GM12878 (cell line): ENCODE measurements around the gene HDDC3. TPM values are rescaled to one million over a fixed set of nuclear protein-coding genes. Genes with fewer than 3 reads are reported as not detected.

Experiments used
- BRCA1 ChIP-seq: IDR thresholded peaks from 2 replicates; pipeline ENCODE4 v1.6.1; 2011; ENCODE audit warnings: low read depth, low read length, improper control_type of control experiment
- FOXK2 ChIP-seq: fragments of 450-650 bp; IDR thresholded peaks from 2 replicates; pipeline ENCODE4 v1.6.1; 2017; ENCODE audit warnings: mild to moderate bottlenecking, moderate library complexity
- HDAC2 ChIP-seq: fragments of 200-600 bp; sonication (generic); IDR thresholded peaks from 2 replicates; pipeline ENCODE4 v1.6.1; 2017
- HDGF ChIP-seq: fragments of 450-650 bp; IDR thresholded peaks from 2 replicates; pipeline ENCODE4 v1.6.1; 2016; ENCODE audit warnings: antibody characterized with exemption
- IKZF1 ChIP-seq: fragments of 450-650 bp; conservative IDR thresholded peaks from 2 replicates; pipeline ENCODE4 v1.6.1; 2017; ENCODE audit warnings: antibody characterized with exemption, mild to moderate bottlenecking
- IKZF2 ChIP-seq, 2 experiments: fragments of 450-650 bp; IDR thresholded peaks; 2 replicates each; pipeline ENCODE4 v1.6.1; 2017; ENCODE audit warnings: mild to moderate bottlenecking in 2 of 2, moderate library complexity in 2 of 2
- KAT2A ChIP-seq: conservative IDR thresholded peaks from 2 replicates; pipeline ENCODE4 v1.6.1; 2011; ENCODE audit warnings: low read depth, low read length; ENCODE audit not compliant: control insufficient read depth
- NR2F1 ChIP-seq: fragments of 450-650 bp; conservative IDR thresholded peaks from 2 replicates; pipeline ENCODE4 v1.6.1; 2017; ENCODE audit warnings: mild to moderate bottlenecking
- RAD21 ChIP-seq: IDR thresholded peaks from 2 replicates; pipeline ENCODE4 v1.6.1; 2011; ENCODE audit warnings: mild to moderate bottlenecking, low read depth, low read length, moderate library complexity; ENCODE audit not compliant: insufficient read depth
- SMC3 ChIP-seq: IDR thresholded peaks from 2 replicates; pipeline ENCODE4 v1.6.1; 2011; ENCODE audit warnings: low read length, improper control_type of control experiment, borderline replicate concordance
- SP1 ChIP-seq: IDR thresholded peaks from one replicate; pipeline ENCODE4 v1.6.1; 2011; ENCODE audit warnings: low read depth, low read length
- TARDBP ChIP-seq: IDR thresholded peaks from 2 replicates; pipeline ENCODE4 v1.6.1; 2016; ENCODE audit warnings: borderline replicate concordance
- TCF3 ChIP-seq: IDR thresholded peaks from 2 replicates; pipeline ENCODE4 v1.6.1; 2012; ENCODE audit warnings: low read depth, mild to moderate bottlenecking, low read length, borderline replicate concordance; ENCODE audit not compliant: insufficient read depth
- WRNIP1 ChIP-seq: IDR thresholded peaks from 2 replicates; pipeline ENCODE4 v1.6.1; 2011; ENCODE audit warnings: low read depth, low read length, improper control_type of control experiment, borderline replicate concordance
- ZNF384 ChIP-seq: IDR thresholded peaks from 2 replicates; pipeline ENCODE4 v1.6.1; 2012; ENCODE audit warnings: low read depth, mild to moderate bottlenecking, low read length, improper control_type of control experiment, borderline replicate concordance
- polyA plus RNA-seq, 11 experiments: library from polyadenylated mRNA; depleted of rRNA in 4 of 11; unstranded in 6 of 11; stranded (reverse) in 5 of 11; fragments of >200 nt; fragmentation: Nextera tagmentation in 4 of 11; fragmentation: Illumina TruSeq in 1 of 11; extraction: Ambion mirVana in 4 of 11; extraction: Trizol in 1 of 11; gene quantifications; 1 replicate in 1 of 11; 2 replicates in 10 of 11; pipeline versions ENCODE4 v1.2.1 to v1.2.3, GENCODE V29; 2011 to 2016; ENCODE audit warnings: inconsistent platforms in 2 of 11, missing spikeins in 2 of 11, low read depth in 1 of 11
- total RNA-seq, 4 experiments: library from RNA; depleted of rRNA in 3 of 4; stranded (reverse); fragments of >200 nt in 3 of 4; fragmentation: Illumina TruSeq in 1 of 4; extraction: Trizol in 1 of 4; gene quantifications; 2 replicates each; pipeline versions ENCODE4 v1.2.1 to v1.2.3, GENCODE V29; 2013 to 2021
- TF ChIP-seq, protein P1 (sequence below): fragments of 450-650 bp; IDR thresholded peaks from 2 replicates; pipeline ENCODE4 v1.6.1; 2017; ENCODE audit warnings: mild to moderate bottlenecking, moderate library complexity
- TF ChIP-seq, protein P2 (sequence below): IDR thresholded peaks from 2 replicates; pipeline ENCODE4 v1.6.1; 2012; ENCODE audit warnings: low read depth, low read length, improper control_type of control experiment
- TF ChIP-seq, protein P3 (sequence below): fragments of 150-350 bp; IDR thresholded peaks from 2 replicates; pipeline ENCODE4 v1.6.1; 2016; ENCODE audit warnings: low read depth, low read length
- TF ChIP-seq, protein P4 (sequence below): IDR thresholded peaks from 2 replicates; pipeline ENCODE4 v1.6.1; 2012; ENCODE audit warnings: low read length, inconsistent platforms

Gene HDDC3
- total and polyA plus RNA-seq, 10 of the 15 experiments (the other 5 are each of a cell fraction or from before 2014, with no cell fraction given), result 5.6 to 39.5 (median 23.0) TPM

DNA sequence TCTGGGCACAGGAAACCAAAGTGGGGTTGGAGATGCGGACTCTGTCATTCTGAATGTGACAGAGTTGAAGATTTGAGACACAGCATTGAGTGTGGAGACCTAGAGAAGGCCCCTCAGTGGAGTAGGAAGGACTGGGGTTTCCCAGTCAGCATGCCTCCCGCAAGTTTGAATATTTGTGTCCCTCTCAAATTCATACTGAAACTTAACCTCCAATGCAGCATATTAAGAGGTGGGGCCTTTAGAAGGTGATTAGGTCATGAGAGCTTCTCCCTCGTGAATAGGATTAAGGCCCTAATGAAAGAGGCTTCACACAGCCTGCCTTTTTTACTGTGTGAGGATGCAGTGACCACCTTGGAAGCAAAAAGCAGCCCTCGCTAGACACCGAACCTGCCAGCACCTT is 8.0 kb downstream of the HDDC3 start (continued):
- TF ChIP-seq, protein P1, sequence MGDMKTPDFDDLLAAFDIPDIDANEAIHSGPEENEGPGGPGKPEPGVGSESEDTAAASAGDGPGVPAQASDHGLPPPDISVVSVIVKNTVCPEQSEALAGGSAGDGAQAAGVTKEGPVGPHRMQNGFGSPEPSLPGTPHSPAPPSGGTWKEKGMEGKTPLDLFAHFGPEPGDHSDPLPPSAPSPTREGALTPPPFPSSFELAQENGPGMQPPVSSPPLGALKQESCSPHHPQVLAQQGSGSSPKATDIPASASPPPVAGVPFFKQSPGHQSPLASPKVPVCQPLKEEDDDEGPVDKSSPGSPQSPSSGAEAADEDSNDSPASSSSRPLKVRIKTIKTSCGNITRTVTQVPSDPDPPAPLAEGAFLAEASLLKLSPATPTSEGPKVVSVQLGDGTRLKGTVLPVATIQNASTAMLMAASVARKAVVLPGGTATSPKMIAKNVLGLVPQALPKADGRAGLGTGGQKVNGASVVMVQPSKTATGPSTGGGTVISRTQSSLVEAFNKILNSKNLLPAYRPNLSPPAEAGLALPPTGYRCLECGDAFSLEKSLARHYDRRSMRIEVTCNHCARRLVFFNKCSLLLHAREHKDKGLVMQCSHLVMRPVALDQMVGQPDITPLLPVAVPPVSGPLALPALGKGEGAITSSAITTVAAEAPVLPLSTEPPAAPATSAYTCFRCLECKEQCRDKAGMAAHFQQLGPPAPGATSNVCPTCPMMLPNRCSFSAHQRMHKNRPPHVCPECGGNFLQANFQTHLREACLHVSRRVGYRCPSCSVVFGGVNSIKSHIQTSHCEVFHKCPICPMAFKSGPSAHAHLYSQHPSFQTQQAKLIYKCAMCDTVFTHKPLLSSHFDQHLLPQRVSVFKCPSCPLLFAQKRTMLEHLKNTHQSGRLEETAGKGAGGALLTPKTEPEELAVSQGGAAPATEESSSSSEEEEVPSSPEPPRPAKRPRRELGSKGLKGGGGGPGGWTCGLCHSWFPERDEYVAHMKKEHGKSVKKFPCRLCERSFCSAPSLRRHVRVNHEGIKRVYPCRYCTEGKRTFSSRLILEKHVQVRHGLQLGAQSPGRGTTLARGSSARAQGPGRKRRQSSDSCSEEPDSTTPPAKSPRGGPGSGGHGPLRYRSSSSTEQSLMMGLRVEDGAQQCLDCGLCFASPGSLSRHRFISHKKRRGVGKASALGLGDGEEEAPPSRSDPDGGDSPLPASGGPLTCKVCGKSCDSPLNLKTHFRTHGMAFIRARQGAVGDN, result peak; percentile 57; the same call in 1 of the 2 replicates
- TF ChIP-seq RAD21, result no peak
- TF ChIP-seq WRNIP1, result 0 out of 2 replicates have a peak, but pooled peaks have one; percentile 80
- TF ChIP-seq, protein P2, sequence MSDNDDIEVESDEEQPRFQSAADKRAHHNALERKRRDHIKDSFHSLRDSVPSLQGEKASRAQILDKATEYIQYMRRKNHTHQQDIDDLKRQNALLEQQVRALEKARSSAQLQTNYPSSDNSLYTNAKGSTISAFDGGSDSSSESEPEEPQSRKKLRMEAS, result no peak
- peak; percentile 52 to 57; a peak in 3 of 4 replicates for TF ChIP-seq IKZF2 (IDR thresholded peaks at IDR 0.05)
- TF ChIP-seq, protein P3, sequence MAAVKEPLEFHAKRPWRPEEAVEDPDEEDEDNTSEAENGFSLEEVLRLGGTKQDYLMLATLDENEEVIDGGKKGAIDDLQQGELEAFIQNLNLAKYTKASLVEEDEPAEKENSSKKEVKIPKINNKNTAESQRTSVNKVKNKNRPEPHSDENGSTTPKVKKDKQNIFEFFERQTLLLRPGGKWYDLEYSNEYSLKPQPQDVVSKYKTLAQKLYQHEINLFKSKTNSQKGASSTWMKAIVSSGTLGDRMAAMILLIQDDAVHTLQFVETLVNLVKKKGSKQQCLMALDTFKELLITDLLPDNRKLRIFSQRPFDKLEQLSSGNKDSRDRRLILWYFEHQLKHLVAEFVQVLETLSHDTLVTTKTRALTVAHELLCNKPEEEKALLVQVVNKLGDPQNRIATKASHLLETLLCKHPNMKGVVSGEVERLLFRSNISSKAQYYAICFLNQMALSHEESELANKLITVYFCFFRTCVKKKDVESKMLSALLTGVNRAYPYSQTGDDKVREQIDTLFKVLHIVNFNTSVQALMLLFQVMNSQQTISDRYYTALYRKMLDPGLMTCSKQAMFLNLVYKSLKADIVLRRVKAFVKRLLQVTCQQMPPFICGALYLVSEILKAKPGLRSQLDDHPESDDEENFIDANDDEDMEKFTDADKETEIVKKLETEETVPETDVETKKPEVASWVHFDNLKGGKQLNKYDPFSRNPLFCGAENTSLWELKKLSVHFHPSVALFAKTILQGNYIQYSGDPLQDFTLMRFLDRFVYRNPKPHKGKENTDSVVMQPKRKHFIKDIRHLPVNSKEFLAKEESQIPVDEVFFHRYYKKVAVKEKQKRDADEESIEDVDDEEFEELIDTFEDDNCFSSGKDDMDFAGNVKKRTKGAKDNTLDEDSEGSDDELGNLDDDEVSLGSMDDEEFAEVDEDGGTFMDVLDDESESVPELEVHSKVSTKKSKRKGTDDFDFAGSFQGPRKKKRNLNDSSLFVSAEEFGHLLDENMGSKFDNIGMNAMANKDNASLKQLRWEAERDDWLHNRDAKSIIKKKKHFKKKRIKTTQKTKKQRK, result no peak
- TF ChIP-seq SMC3, result no peak
- TF ChIP-seq, protein P4, sequence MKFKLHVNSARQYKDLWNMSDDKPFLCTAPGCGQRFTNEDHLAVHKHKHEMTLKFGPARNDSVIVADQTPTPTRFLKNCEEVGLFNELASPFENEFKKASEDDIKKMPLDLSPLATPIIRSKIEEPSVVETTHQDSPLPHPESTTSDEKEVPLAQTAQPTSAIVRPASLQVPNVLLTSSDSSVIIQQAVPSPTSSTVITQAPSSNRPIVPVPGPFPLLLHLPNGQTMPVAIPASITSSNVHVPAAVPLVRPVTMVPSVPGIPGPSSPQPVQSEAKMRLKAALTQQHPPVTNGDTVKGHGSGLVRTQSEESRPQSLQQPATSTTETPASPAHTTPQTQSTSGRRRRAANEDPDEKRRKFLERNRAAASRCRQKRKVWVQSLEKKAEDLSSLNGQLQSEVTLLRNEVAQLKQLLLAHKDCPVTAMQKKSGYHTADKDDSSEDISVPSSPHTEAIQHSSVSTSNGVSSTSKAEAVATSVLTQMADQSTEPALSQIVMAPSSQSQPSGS, result peak; percentile 62
- no peak for TF ChIP-seq SP1
- peak; percentile 54 for TF ChIP-seq IKZF1
- no peak for TF ChIP-seq KAT2A
- no peak for TF ChIP-seq ZNF384
- no peak for TF ChIP-seq HDAC2
- TF ChIP-seq TARDBP, result no peak
- no peak for TF ChIP-seq FOXK2
- TF ChIP-seq HDGF, result no peak
- peak; percentile 93 for TF ChIP-seq NR2F1
- no peak for TF ChIP-seq BRCA1
- no peak for TF ChIP-seq TCF3
